Anterior cingulate cortex (tissue), 58 donors: ENCODE measurements around the gene SLC46A1.
"Not testable (repeated sequence)": the region's sequence is repeated elsewhere in the genome, so short reads cannot be mapped to it uniquely, and the experiment has no call there.

Experiments used
- DNase-seq, 58 donors: peaks; one replicate each; lab custom pipeline; 2025; lab: John Stamatoyannopoulos, UW

SLC46A1 gene

DNA sequence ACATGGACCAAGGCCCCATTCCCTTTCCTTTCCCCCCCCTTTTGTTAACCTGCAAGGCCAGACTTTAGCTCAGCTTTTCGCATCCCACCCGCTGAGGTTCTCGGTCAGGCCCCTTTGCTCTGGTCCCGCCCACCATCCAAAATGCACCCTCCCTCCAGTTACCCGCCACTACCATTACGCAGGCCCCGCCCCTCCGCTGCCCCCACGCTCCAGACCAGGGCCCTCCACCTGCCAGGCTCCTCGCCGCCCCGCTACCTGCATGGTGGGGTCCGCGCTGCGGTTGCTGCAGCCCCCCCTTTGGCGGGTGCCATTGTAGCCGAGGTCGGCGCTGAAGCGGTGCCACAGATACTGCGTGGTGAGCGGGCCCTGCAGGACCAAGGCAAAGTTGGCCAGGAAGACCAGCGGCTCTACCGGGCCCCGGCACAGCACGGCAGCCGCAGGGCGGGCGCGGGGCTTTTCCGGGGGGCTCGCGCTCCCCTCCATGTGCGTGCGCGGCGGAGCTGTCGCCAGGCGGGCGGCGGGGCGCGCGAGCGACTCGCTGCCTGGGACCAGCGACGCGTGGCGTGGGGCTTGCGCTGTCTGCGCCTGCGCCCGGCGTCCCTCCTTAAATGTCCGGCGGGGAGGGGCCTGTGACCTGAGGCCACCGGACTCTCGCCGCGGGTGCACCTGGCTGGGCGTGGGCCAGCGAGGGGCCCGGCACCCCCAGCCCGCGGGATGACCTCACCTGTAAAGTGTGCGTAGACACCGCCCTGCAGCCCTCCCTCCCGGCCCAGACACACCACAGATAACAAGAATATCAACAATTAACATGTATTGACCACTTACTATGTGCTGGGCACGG, at the start of gene SLC46A1:
Gene SLC46A1 (minus strand): TSS at position 581 of the 841 bp plus-strand sequence. CDS start 98 bp downstream, at position 483.
- peak in 51 of 58 donors; percentile 18 to 73 (median 55) for DNase-seq

DNA sequence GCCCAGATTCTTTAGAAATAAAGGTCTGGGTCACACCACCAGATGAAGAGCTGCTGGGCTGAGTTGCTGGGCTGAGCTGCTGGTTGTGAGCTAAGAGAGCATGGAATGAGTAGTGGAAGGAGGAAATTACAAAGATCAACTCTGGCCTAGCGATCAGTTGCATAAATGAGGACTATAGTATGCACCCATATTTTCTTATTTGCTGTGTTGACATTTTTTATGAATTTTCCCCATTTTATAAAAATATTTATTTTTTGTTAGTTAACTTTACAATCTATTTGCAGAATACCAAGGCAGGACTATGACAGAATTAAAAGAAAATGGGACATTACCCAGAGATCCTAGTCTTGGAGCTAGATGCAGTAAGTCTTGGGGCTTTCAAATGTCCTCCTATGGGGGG, 43.8 kb upstream of the SLC46A1 start:
- DNase-seq: no peak

DNA sequence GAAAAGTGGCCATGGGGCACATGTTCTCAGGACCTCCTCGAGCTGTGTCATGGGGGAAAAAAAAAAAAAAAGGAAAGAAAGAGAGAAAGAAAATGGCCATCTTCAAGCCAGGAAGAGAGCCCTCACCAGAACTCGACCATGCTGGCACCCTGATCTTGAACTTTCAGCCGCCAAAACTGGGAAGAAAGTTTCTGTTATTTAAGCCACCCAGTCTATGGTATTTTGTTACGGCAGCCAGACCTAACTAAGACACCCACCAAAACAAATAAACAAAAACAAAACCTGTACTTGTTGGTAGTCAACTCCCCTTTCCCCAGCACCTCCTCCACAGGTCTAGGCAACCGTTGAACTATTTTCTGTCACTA, 41.4 kb upstream of the SLC46A1 start:
- DNase-seq: no peak

DNA sequence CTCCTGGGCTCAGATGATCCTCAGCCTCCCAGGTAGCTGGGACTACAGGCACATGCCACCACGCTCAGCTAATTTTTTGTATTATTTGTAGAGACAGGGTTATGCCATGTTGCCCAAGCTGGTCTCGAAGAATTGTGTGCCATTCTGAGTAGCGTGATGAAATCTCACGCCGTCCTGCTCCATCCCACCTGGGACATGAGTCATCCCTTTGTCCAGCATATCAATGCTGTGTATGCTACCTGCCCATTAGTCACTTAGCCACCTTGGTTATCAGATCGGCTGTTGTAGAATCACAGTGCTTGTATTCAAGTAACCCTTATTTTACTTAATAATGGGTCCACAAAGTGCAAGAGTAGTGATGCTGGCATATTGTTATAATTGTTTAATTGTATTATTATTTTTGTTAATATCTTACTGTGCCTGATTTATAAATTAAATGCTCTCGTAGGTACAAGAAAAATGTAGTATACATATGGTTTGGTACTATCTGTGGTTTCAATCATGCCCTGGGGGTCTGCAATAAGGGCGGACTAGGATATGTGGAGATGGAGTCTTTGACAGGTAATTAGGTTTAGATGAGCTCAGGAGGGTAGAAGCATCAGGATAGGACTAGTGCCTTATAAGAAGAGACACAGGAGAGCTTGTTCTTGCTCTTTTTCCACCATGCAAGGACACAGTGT, 40.8 kb upstream of the SLC46A1 start:
- no peak for DNase-seq

DNA sequence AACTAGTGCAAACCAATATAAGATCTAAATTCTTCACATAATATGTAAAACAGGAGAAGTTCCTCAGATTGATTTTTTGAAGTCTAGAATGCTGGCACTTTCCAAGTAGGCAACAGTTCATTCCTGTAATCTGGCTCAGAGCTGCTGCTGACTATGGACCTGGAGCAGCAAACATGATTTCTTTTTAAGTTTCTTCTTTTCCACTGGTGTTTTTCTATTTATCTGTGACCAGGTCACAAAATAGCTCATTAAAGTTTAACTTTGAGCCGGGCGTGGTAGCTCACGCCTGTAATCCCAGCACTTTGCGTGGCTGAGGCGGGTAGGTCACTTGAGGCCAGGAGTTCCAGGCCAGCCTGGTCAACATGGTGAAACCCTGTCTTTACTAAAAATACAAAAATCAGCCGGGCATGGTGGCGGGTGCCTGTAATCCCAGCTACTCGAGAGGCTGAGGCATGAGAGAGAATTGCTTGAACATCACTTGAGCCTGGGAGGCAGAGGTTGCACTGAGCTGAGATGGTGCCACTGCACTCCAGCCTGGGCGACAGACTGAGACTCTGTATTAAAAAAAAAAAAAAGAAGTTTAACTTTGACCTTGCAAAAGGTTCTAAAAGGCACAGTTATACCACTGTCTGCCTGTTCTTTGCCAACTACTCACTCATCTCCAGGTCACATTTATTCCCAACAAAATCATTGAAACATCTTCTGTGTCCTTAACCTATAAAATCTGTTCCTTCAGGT, 38.1 kb upstream of the SLC46A1 start:
- DNase-seq: no peak

DNA sequence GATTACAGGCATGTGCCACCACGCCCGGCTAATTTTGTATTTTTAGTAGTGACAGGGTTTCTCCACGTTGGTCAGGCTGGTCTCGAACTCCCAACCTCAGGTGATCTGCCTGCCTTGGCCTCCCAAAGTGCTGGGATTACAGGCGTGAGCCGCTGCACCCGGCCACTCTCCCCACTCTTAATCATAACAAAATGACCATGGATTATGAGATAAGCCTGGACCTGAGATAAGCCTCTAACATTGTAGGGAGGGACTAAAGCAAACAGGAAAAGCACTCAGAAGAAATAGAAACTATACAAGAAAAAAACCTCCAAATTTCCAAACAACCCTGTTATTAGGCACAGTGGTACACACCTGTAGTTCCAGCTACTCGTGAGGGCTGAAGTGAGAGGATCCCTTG, 28.3 kb upstream of the SLC46A1 start:
- DNase-seq: not testable (repeated sequence)

DNA sequence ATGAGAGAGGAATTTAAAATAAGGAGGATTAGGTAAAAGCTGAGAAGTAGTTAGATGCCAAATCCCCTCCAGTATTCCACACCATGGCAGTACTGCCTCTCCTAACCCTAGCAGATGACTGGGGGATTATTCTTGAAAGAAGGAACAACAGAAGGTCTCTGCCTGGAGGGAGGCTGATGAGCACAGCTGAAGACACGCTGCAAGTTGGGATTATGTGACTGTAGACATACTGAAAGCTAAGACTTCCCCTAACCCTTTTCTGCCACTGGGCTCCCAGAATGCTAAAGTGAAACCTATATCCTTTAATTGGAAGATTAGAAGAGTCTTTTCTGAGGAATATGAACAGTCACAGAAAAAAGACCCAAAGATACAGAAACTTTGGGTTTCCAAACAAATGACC, 27.7 kb upstream of the SLC46A1 start:
- DNase-seq: no peak

DNA sequence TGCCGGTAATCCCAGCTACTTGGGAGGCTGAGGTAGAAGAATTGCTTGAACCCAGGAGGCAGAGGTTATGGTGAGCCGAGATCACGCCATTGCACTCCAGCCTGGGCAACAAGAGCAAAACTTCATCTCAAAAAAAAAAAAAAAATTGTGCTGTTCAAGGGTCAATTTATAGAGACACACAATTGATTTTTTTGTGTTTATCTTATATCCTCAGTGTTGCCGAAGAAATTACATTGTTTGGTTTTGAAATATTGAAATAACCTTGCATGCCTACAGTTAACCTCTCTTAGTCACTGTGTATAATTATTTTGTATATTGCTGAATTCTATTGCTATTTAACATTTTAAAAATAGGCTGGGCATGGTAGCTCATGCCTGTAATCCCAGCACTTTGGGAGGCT, 22.0 kb upstream of the SLC46A1 start:
- DNase-seq: not testable (repeated sequence)

DNA sequence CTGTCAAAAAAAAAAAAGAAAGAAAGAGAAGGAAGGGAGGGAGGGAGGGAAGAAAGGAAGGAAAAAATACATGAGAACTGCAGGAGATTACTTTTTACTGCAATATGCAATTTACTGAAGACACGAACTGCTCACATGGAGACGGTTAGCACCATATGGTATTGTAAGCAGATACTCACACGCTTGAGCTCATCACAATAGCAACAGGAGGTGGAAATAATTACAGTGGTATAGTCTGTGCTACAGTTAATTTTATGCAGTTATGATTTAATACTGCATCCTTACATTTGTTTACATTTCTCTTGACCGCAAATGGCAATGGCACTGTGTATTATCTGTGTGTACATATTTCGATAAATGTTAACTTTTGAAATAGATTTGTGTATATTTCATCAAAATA, 21.4 kb upstream of the SLC46A1 start:
- no peak for DNase-seq

DNA sequence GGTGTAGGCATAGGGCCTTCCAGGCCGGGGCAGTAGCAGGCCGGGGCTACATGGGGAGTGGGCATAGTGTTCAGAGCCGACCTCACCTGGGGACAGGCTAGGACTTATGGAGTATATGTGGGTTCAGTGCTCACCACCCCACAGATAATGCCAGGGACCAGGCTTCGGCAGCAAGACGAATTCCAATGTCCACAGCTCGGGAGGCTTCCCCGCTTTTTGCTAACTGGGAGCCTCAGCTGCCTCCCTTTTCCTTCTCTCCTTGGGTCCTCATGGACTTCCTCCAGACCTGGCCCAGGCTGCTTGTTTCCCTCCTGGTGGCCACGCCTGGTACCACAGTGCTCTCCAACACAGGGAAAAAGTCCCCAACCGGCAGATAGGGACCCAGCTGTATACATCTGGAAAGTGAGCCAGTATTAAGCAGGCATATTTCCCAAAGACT, 20.1 kb upstream of the SLC46A1 start:
- DNase-seq: no peak

DNA sequence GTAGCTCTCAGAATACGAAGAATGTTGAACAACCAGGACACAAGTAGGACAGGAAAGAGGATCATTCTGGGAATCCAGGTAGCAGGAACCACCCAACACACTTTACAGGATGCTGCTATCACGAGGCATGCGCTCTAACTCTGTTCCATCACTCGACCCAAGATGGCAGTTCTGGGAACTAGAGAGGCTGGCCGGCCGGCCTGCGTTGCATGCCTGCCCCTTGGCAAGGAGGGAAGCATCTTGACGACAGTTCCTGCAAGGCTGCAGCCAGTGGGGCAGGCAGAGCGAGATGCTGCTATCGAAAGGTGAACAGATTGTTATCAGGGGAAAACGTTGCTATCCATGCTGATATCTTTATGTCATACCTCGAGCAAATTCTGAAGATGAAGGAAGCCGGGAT, 19.2 kb upstream of the SLC46A1 start:
- DNase-seq: no peak

DNA sequence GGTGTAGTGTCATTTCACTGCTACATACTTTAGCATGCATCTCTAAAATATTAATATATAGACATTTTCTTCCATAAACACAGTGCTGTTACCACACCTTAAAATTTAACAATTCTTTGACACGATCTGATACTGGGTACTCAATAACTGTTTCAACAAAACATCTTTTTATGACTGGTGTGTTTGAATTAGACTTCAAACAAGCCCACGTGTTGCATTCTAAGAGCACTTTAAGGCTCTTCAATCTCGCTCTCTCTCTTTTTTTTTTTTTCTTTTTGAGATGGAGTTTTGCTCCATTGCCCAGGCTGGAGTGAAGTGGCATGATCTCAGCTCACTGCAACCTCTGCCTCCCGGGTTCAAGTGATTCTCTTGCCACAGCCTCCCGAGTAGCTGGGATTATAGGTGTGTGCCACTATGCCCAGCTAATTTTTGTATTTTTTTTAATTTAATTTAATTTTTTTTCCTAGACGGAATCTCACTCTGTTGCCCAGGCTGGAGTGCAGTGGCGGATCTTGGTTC, 15.8 kb upstream of the SLC46A1 start:
- no peak for DNase-seq

DNA sequence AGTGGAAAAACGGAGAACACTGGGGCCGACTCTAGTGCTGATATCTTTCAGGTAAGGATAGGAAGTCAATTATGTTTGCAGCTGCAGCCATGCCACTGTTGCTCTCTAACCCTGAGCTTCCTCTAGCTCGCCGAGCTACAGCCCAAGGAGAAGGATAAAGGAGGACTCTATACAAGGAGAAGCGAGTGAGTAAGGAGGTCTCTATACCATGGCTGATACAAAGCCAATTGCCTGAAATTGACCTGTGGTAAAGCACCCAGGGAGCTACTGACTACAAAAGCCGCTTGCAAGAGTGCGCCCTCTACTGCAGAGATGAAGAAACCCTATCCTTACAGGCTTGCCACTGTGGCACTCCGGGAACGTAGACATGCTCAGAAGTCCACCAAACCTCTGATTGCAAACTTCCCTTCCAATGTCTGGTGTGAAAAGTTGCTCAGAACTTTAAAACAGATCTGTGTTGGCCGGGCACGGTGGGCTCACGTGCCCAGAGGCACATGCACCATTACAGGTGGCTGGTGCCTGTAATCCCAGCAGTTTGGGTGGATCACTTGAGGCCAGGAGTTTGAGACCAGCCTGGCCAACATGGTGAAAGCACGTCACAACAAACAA, 10.8 kb upstream of the SLC46A1 start:
- DNase-seq: peak in 5 of 58 donors; percentile 6 to 31 (median 19)

DNA sequence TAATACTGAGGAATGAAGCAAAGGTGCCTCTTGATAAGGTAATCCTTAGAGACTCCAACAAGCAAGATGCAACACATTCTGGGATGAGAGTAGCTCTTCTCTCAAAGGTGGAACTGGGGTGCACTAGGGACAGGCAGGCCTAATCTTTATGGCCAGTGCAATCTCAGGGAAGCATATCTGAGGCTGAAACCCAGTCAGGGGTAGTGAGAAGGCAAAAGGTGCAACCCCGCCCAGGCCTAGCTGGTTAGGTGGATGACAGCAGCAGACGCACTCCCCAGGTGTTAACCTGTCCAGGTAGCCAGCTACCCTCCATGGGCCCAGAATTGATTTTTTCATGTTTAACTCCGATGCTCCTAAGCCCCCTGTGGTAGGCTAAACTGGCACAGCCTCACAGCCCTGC, 9.9 kb upstream of the SLC46A1 start:
- no peak for DNase-seq

DNA sequence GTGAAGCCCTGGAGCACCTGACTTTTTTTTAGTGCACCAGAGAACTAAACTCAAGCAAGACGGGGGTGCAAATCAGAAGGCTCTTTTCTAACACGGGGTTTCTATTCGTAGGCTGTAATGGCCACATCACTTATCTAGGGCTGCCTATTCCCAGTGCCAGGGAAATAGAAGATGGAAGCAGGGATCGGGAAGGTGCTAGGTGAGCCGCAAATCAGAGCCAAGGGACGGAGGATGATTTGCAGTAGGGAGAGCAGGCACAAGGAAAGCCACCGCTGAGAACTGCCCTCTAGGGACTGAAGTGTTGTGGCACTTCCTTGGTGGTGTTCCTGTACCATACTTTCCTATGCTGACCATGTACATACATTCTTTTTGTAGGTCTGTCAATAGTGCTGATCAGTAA, 7.8 kb upstream of the SLC46A1 start:
- DNase-seq: no peak

DNA sequence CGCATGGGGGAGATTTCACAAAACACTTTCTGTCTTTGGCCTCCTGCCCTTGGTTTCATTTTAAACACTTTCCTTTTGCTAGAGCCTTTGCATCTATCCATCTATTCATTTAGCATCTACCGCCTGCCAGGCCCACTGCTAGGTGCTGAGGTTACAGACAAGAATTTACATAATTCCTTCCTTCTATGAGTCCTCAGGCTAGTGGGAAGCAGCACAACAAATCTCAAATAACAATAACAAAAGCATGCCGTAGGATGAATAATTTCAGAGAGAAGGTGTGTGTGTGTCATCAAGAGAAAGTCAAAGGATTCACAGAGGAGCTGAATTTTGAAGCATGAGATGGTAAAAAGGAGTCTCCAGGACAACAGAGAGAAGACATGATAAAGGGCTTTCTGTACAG, 6.1 kb upstream of the SLC46A1 start:
- DNase-seq: no peak

DNA sequence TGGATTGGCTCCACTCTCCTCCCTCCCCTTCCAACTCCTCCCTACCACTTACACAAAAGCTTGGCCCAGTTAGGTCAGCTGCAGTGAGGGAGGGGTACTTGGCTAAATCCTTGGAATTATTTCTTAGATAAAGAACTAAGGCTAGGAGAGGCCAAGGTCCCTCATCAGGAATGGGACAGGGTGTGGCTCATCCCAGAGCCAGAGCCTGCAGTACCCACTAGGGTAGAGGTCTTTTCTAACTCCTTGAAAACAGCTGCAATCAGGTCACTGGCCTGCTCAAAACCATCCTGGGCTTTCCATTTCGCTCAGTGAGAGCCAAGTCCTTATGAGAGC, 1.9 kb upstream of the SLC46A1 start:
- DNase-seq: no peak

DNA sequence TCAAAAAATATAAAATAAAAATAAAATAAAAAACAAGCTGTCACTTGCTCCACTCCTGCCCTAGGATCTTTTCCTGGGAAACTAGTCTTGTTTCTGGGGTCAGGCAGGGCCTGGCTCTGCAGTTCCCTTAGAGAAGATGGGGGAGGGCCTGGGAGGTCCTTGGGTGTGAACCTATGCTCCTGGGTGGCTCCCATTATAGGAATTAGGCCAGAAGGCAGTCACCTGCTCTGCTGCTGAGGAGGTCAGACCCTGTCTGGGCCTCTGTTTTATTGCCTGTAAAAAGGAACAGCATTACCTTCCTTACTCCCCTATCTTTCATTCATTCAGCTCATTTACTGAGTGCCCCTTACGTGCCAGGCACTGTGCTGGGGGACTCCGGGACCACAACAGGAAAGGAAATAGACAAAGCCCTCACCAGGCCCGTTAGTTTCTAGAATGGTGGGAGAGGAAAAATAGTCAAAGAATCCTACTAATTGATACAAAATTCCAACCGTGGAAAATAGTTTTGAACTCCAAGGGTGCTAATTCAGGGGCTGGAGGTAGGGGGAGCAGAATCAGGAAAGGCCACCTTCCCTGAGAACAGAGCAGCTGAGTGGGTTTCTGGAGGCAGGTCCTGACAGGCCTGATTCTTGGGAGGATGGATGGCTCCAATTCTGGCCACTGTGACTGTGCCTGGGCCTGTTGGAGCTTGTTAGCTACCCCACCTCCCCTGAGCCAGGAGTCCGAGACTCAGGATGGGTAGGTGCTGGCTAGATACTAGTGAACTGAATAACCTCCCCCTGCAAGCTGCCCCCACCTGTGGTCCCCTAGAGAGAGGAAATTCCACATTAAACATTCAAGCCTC, 1.3 kb upstream of the SLC46A1 start:
- no peak for DNase-seq

DNA sequence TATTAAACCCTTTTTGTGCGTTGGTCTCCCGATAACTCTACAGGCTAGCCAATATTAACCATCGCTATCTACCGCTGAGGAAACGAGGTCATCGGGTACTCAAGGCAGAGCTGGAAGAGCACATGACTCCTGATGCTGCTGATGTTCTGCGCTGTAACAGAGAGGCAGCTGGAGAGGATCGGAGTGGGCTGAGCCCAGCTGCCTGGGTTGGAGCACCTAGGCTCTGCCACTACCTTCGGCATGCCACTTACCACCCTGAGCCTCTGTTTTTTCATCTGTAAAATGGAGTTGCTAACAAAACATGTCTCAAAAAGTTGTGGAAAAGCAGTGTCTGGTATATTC, 432 bp upstream of the SLC46A1 start:
- peak in 1 of 58 donors; percentile 55 for DNase-seq
